ENCODE data around the gene GMCL2. TPM values are rescaled to one million over a fixed set of nuclear protein-coding genes. Genes with fewer than 3 reads are reported as not detected.
A peak's percentile ranks its signal among the peaks of the same experiment; 100 is the strongest.

Gene GMCL2
- total RNA-seq, 2 experiments from 2014 or later, result not detected

DNA sequence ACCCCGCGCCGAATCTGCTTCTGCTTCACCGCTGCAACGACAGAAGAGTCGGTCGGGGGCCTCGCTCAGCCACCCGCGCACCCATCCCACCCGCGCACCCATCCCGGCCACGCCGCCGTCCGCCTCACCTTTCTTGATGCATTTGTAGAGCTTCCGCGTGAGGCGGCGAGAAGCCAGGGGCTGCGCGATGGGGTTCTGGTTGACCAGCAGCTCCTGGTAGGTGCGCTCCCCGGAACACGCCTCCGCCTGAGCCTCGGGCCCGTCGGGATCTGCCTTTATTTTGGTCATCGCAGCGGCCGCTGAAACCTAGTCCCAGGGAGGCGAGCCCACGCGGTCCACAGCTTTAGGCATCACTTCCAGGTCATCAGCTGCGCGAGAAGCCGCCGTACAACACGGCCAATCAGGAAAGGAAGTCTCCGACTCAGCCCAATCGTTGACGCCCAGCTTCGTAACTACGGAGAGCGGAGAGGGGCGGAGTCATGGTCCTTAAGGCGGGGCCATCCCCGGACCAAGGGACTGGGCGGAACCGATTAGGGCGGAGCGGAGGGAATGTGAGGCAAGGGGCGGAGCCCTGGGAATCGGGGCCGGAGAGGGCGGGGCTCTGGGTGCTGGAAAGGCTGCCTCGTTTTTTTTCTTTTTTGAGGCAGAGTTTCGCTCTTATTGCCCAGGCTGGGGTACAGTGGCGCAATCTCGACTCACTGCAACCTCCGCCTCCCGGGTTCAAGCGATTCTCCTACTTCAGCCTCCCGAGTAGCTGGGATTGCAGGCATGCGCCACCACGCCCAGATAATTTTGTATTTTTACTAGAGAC is 33.4 kb downstream of the GMCL2 start, which contains the start of gene NHP2:
NHP2 (minus strand) TSS at position 356 of the 811 bp plus-strand sequence; CDS start at position 288, 68 bp downstream.
- peak; percentile 98 for DNase-seq
- peak within 1 kb of the TSS; percentile 95 for H3K4me3 Mint-ChIP-seq
- H3K4me1 Mint-ChIP-seq, result peaks cover 41% of the 10 kb centered on the region
- H3K27ac Mint-ChIP-seq, result peak within 1 kb of the TSS; percentile 94
- H3K36me3 Mint-ChIP-seq, result peaks cover 37% of the 10 kb centered on the region
- no peaks in the 10 kb centered on the region for H3K27me3 Mint-ChIP-seq
- no peaks in the 10 kb centered on the region for H3K9me3 Mint-ChIP-seq

- Mint-ChIP-seq H3K27me3 (no peaks in the 10 kb centered on the region), H3K27ac (peak overlapping the region; percentile 94), H3K4me3 (peak overlapping the region; percentile 95), H3K36me3 (peaks cover 44% of the 10 kb centered on the region), H3K4me1 (peaks cover 45% of the 10 kb centered on the region), H3K9me3 (no peaks in the 10 kb centered on the region)
- DNase-seq, result no peak
Observed at GRCh38 chr5:178152491-178153444, 34.4 kb downstream of the GMCL2 start.

GRCh38 chr5:178150977-178151734 is 36.0 kb downstream of the GMCL2 start:
- Mint-ChIP-seq H3K4me3 (peak overlapping the region; percentile 95), H3K36me3 (peaks cover 44% of the 10 kb centered on the region), H3K4me1 (peaks cover 50% of the 10 kb centered on the region), H3K27me3 (no peaks in the 10 kb centered on the region), H3K9me3 (no peaks in the 10 kb centered on the region), H3K27ac (peak overlapping the region; percentile 94)
- no peak for DNase-seq

DNA sequence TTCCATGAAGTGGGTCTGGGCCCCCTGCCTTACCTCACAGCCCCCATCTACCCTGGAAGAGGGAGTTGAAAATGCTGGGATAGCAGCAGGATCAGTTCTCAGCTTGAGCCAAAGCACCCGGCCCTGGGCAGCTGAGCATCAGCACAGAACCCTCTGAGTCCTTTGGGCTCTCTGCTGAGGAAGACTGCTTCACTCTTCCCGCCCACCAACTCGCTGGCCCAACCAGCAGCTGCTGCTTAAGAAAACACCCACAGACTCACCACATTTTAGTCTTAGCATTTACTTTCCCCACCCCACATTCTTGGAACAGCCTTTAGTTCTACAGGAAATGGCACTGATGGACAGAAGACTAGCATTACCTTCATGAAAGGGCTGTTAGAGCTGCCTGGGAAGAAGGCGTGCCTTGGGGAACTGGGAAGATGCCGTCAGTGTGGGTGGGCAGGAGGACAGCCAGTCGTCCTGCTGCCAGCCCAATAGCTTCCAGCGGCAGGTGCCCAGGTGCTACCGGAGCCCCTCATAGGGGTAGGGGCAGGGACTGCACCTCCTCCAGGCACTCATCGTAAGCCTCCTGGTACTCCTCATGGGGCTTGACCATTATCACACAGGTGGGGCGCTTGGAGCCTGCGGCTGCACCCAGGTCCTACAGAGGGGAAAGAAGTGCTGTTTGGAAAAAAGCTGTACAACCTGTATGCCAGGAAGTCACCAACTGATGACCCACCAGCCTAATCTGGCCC is 37.8 kb downstream of the GMCL2 start:
- H3K36me3 Mint-ChIP-seq, result peaks cover 44% of the 10 kb centered on the region
- DNase-seq, result peak; percentile 47
- peaks cover 55% of the 10 kb centered on the region for H3K4me1 Mint-ChIP-seq
- H3K9me3 Mint-ChIP-seq, result no peaks in the 10 kb centered on the region
- H3K27me3 Mint-ChIP-seq, result no peaks in the 10 kb centered on the region
- H3K27ac Mint-ChIP-seq, result peak overlapping the region; percentile 86
- peak overlapping the region; percentile 45 for H3K4me3 Mint-ChIP-seq

- H3K4me3 Mint-ChIP-seq, result no peak overlapping the region
- DNase-seq, result no peak
- H3K4me1 Mint-ChIP-seq, result peaks cover 50% of the 10 kb centered on the region
- H3K36me3 Mint-ChIP-seq, result peaks cover 39% of the 10 kb centered on the region
- peak overlapping the region; percentile 10 for H3K27ac Mint-ChIP-seq
- no peaks in the 10 kb centered on the region for H3K27me3 Mint-ChIP-seq
- H3K9me3 Mint-ChIP-seq, result no peaks in the 10 kb centered on the region
Observed at GRCh38 chr5:178147406-178147805, 39.8 kb downstream of the GMCL2 start.

DNA sequence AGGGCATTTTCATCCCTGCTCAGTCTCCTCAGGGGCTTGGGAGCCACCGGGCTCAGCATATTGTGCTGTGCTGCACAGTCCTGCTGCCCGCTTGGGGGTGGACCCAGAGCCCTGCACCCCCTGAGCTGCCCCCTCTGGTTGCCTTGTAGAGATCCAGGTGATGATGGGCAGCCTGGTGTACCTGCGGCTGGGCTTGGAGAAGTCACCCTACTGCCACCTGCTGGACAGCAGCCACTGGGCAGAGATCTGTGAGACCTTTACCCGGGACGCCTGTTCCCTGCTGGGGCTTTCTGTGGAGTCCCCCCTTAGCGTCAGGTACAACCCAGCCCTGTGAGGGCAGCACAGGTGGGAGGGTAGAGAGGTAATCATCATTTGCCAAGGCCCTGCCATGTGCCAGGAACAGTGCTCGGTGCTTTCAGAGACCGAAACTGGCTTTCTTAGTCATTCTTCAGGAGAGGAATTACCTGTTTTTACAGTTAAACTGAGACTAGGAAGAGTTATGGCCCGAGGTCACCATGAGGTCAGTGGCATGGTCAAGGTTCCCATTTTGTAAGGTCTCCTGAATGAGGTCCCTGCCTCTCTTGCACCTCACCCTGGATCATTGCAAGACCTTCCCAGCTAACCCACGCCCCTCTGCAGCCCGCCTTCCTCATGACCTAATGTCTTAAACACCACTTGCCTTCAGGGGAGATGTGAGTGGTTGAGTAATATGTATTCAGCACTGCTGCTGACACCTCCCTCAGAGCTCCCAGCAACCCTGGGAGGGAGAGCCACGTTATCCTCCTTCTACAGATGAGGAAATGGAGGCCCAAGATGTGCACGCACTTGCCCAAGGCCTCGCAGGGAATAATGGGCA is 41.0 kb downstream of the GMCL2 start:
- DNase-seq, result peak; percentile 73
- Mint-ChIP-seq H3K4me1 (peaks cover 40% of the 10 kb centered on the region), H3K27ac (peak overlapping the region; percentile 47), H3K9me3 (no peaks in the 10 kb centered on the region), H3K27me3 (no peaks in the 10 kb centered on the region), H3K4me3 (no peak overlapping the region), H3K36me3 (peaks cover 30% of the 10 kb centered on the region)

DNA sequence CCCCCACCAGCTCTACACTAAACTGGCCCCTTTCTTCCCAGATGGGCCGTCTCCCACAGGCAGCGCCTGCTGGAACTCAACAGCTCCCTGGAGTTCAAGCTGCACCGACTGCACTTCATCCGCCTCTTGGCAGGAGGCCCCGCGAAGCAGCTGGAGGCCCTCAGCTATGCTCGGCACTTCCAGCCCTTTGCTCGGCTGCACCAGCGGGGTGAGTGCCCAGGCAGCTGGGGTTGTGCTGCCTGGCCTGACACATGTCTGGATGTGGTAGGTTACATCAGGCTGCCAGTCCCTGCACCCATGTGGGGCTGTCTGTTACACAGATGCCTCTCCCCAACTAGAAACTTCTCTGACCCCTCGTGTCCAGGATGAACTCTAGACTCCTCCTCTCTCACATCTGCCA is 43.3 kb downstream of the GMCL2 start:
- H3K9me3 Mint-ChIP-seq, result no peaks in the 10 kb centered on the region
- H3K4me3 Mint-ChIP-seq, result no peak overlapping the region
- H3K4me1 Mint-ChIP-seq, result peaks cover 21% of the 10 kb centered on the region
- DNase-seq, result no peak
- H3K36me3 Mint-ChIP-seq, result peaks cover 16% of the 10 kb centered on the region
- H3K27me3 Mint-ChIP-seq, result no peaks in the 10 kb centered on the region
- peak overlapping the region; percentile 35 for H3K27ac Mint-ChIP-seq

- Mint-ChIP-seq H3K4me1 (peaks cover 18% of the 10 kb centered on the region), H3K4me3 (no peak overlapping the region), H3K27ac (no peak overlapping the region), H3K9me3 (no peaks in the 10 kb centered on the region), H3K27me3 (no peaks in the 10 kb centered on the region), H3K36me3 (peaks cover 12% of the 10 kb centered on the region)
- DNase-seq, result no peak
Observed at GRCh38 chr5:178143246-178143645, 43.9 kb downstream of the GMCL2 start.

GRCh38 chr5:178142642-178143041 is 44.5 kb downstream of the GMCL2 start:
- Mint-ChIP-seq H3K4me3 (no peak overlapping the region), H3K27ac (peak overlapping the region; percentile 20), H3K36me3 (peaks cover 9% of the 10 kb centered on the region), H3K4me1 (peaks cover 15% of the 10 kb centered on the region), H3K9me3 (no peaks in the 10 kb centered on the region), H3K27me3 (no peaks in the 10 kb centered on the region)
- no peak for DNase-seq

GRCh38 chr5:178141550-178141949 is 45.6 kb downstream of the GMCL2 start:
- Mint-ChIP-seq H3K27me3 (no peaks in the 10 kb centered on the region), H3K4me1 (peaks cover 17% of the 10 kb centered on the region), H3K4me3 (no peak overlapping the region), H3K36me3 (peaks cover 9% of the 10 kb centered on the region), H3K9me3 (no peaks in the 10 kb centered on the region), H3K27ac (no peak overlapping the region)
- no peak for DNase-seq

GRCh38 chr5:178137991-178138390 is 49.2 kb downstream of the GMCL2 start:
- Mint-ChIP-seq H3K4me1 (peaks cover 16% of the 10 kb centered on the region), H3K27ac (no peak overlapping the region), H3K27me3 (no peaks in the 10 kb centered on the region), H3K9me3 (no peaks in the 10 kb centered on the region), H3K36me3 (peaks cover 16% of the 10 kb centered on the region), H3K4me3 (no peak overlapping the region)
- DNase-seq, result no peak

DNA sequence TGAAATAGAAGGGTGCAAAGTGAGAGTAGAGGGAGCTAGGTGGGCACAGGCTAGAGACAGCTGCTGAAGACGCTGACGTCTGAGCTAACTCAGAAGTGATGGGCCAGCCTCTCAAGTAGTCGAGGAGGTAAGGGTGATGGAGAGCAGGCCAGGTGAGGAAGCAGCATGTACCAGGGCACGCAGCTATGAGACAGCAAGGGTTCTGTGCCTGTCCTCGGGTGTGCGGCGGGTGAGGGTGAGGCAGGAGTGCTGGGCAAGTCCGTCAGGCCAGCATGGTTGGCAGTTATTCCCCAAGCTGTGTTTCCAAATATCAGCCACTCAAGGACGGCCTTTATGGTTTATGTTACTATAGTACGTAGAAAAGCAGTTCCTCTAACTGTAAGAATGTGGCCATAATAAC is 50.2 kb downstream of the GMCL2 start:
- H3K9me3 Mint-ChIP-seq, result no peaks in the 10 kb centered on the region
- peaks cover 20% of the 10 kb centered on the region for H3K4me1 Mint-ChIP-seq
- no peaks in the 10 kb centered on the region for H3K27me3 Mint-ChIP-seq
- H3K27ac Mint-ChIP-seq, result no peak overlapping the region
- DNase-seq, result no peak
- H3K4me3 Mint-ChIP-seq, result no peak overlapping the region
- peaks cover 20% of the 10 kb centered on the region for H3K36me3 Mint-ChIP-seq
